ENCODE data around the gene PCDHB13.
"Not testable (repeated sequence)": the region's sequence is repeated elsewhere in the genome, so short reads cannot be mapped to it uniquely, and the experiment has no call there.

The PCDHB13 gene

GRCh38 chr5:141201126-141201525 is 12.6 kb upstream of the PCDHB13 start:
- not testable (repeated sequence) for DNase-seq (ENCODE audit: low spot score); FAIRE-seq

GRCh38 chr5:141201646-141202045 is 12.1 kb upstream of the PCDHB13 start:
- DNase-seq (ENCODE audit: low spot score); FAIRE-seq: not testable (repeated sequence)

- DNase-seq (ENCODE audit: low spot score) (peak; percentile 30), FAIRE-seq (no peak)
Measured at GRCh38 chr5:141208478-141208877, 5.2 kb upstream of the PCDHB13 start, which contains the start of gene PCDHB12. PCDHB12 (plus strand) TSS chr5:141208719; CDS start chr5:141208908, 189 bp downstream.

- FAIRE-seq, result not testable (repeated sequence)
Measured at GRCh38 chr5:141210281-141210680, 3.4 kb upstream of the PCDHB13 start.

GRCh38 chr5:141210849-141211248 is 2.9 kb upstream of the PCDHB13 start:
- not testable (repeated sequence) for DNase-seq (ENCODE audit: low spot score); FAIRE-seq

More at GRCh38 chr5:141210281-141210680, 3.4 kb upstream of the PCDHB13 start:
- DNase-seq (ENCODE audit: low spot score), result not testable (repeated sequence)

GRCh38 chr5:141214583-141214982 is 864 bp downstream of the PCDHB13 start:
- DNase-seq (ENCODE audit: low spot score); FAIRE-seq: not testable (repeated sequence)

GRCh38 chr5:141215504-141215903 is 1.8 kb downstream of the PCDHB13 start:
- DNase-seq (ENCODE audit: low spot score); FAIRE-seq: not testable (repeated sequence)

GRCh38 chr5:141216035-141216434 is 2.3 kb downstream of the PCDHB13 start:
- DNase-seq (ENCODE audit: low spot score); FAIRE-seq: not testable (repeated sequence)

GRCh38 chr5:141223112-141223783 is 9.5 kb downstream of the PCDHB13 start, which contains the start of gene PCDHB14:
PCDHB14 (plus strand) TSS chr5:141223343; CDS start chr5:141223506, 163 bp downstream.
- FAIRE-seq, result no peak
- peak; percentile 50 for DNase-seq (ENCODE audit: low spot score)

- not testable (repeated sequence) for FAIRE-seq; DNase-seq (ENCODE audit: low spot score)
Measured at GRCh38 chr5:141224844-141225243, 11.1 kb downstream of the PCDHB13 start.

- FAIRE-seq, result not testable (repeated sequence)
Measured at GRCh38 chr5:141225421-141225820, 11.7 kb downstream of the PCDHB13 start.

GRCh38 chr5:141234109-141234667 is 20.5 kb downstream of the PCDHB13 start:
- DNase-seq (ENCODE audit: low spot score) (peak; percentile 20), FAIRE-seq (no peak)

More at GRCh38 chr5:141225421-141225820, 11.7 kb downstream of the PCDHB13 start:
- not testable (repeated sequence) for DNase-seq (ENCODE audit: low spot score)

- not testable (repeated sequence) for FAIRE-seq; DNase-seq (ENCODE audit: low spot score)
Measured at GRCh38 chr5:141235922-141236321, 22.2 kb downstream of the PCDHB13 start.

GRCh38 chr5:141236516-141237313 is 23.0 kb downstream of the PCDHB13 start:
- DNase-seq (ENCODE audit: low spot score) (no peak), FAIRE-seq (no peak)

GRCh38 chr5:141241496-141241895 is 27.8 kb downstream of the PCDHB13 start:
- DNase-seq (ENCODE audit: low spot score) (no peak), FAIRE-seq (no peak)

GRCh38 chr5:141245250-141245717 is 31.6 kb downstream of the PCDHB13 start, which contains the start of gene PCDHB15:
PCDHB15 (plus strand) TSS chr5:141245395; CDS start chr5:141245579, 184 bp downstream.
- no peak for DNase-seq (ENCODE audit: low spot score)

GRCh38 chr5:141246971-141247370 is 33.3 kb downstream of the PCDHB13 start:
- FAIRE-seq; DNase-seq (ENCODE audit: low spot score): not testable (repeated sequence)

More at GRCh38 chr5:141245250-141245717, 31.6 kb downstream of the PCDHB13 start, which contains the start of gene PCDHB15:
- no peak for FAIRE-seq

- DNase-seq (ENCODE audit: low spot score); FAIRE-seq: not testable (repeated sequence)
Measured at GRCh38 chr5:141247434-141247833, 33.7 kb downstream of the PCDHB13 start.

- DNase-seq (ENCODE audit: low spot score), result no peak
- FAIRE-seq, result no peak
Measured at GRCh38 chr5:141250576-141250975, 36.9 kb downstream of the PCDHB13 start.

GRCh38 chr5:141258464-141258863 is 44.7 kb downstream of the PCDHB13 start:
- FAIRE-seq (no peak), DNase-seq (ENCODE audit: low spot score) (no peak)

- FAIRE-seq, result no peak
- DNase-seq (ENCODE audit: low spot score), result no peak
Measured at GRCh38 chr5:141258948-141259347, 45.2 kb downstream of the PCDHB13 start.
